Measurements from ENCODE around the gene KDM3A.
"Not testable (repeated sequence)": the region's sequence is repeated elsewhere in the genome, so short reads cannot be mapped to it uniquely, and the experiment has no call there.

KDM3A gene

DNA sequence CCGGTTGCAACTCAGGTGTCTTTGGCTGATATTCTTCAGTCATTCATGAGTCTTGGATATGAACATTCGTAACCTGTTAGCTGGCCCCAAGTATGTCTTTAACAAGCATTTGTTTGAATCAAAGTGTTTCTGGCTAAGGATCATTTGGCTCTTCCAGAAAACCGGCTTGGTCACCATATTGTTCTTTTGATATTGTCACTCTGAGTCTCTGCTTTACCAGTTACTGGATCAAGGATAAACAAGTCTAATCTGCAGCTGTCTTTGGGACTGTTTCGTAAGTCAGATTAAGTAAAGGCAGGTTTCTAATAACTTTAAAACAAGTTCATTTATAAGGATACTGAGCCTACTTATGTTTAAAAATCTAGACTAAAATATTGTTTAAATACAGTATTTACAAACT, 49.1 kb downstream of the KDM3A start:
- no peak for TF ChIP-seq CTCF (IDR thresholded peaks at IDR 0.05; ENCODE audit: low read depth, low read length)
- in situ Hi-C loops (cut with HindIII; ENCODE audit: low sequenced_read_pairs) = no loop called here
- no peak for DNase-seq (ENCODE audit: low read depth, low spot score)
- H3K4me3 ChIP-seq (ENCODE audit: low read depth, low read length) = no peak overlapping the region

GRCh38 chr2:86491088-86491487, 49.9 kb downstream of the KDM3A start:
- no peak for TF ChIP-seq CTCF (IDR thresholded peaks at IDR 0.05; ENCODE audit: low read depth, low read length)
- H3K4me3 ChIP-seq (ENCODE audit: low read depth, low read length) = no peak overlapping the region
- DNase-seq (ENCODE audit: low read depth, low spot score) = no peak
- in situ Hi-C loops (cut with HindIII; ENCODE audit: low sequenced_read_pairs) = no loop called here

DNA sequence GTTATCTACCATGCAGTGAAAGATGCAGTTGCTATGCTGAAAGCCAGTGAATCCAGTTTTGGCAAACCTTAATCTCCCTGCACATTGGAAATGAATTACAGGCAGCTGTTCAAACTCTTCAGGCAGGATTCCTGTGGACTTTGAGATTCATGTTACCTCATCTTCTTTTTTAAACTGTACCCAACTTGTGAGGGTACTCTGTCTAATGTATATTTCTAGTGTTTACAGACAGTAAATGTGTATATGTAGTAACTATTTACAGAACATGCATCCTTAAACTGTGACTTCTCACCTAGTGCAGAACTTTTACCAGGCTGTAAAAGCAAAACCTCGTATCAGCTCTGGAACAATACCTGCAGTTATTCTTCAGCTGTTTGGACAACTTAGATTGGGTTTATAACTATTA, 50.9 kb downstream of the KDM3A start:
- TF ChIP-seq CTCF (IDR thresholded peaks at IDR 0.05; ENCODE audit: low read depth, low read length) = no peak
- in situ Hi-C loops (cut with HindIII; ENCODE audit: low sequenced_read_pairs) = no loop called here
- no peak for DNase-seq (ENCODE audit: low read depth, low spot score)
- H3K4me3 ChIP-seq (ENCODE audit: low read depth, low read length) = no peak overlapping the region

DNA sequence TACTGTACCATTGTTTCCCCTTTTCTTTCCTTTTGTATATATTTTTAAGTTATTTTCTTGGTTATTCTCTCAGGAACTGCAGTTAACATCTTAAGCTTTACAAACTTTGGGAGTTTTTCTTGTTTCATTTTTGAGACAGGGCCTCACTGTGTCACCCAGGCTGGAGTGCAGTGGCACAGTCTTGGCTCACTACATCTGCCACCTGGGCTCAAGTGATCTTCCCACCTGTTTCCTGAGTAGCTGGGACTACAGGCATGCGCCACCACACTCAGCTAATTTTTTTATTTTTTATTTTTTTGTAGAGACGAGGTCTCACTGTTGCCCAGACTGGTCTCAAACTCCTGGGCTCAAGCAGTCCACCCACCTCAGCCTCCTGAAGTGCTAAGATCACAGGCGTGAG, 55.2 kb downstream of the KDM3A start:
- in situ Hi-C loops (cut with HindIII; ENCODE audit: low sequenced_read_pairs); H3K4me3 ChIP-seq (ENCODE audit: low read depth, low read length); DNase-seq (ENCODE audit: low read depth, low spot score): not testable (repeated sequence)

GRCh38 chr2:86498468-86499260, 57.5 kb downstream of the KDM3A start:
- DNase-seq (ENCODE audit: low read depth, low spot score) = no peak
- no peak for TF ChIP-seq CTCF (IDR thresholded peaks at IDR 0.05; ENCODE audit: low read depth, low read length)
- in situ Hi-C loops (cut with HindIII; ENCODE audit: low sequenced_read_pairs) = no loop called here
- no peak overlapping the region for H3K4me3 ChIP-seq (ENCODE audit: low read depth, low read length)

DNA sequence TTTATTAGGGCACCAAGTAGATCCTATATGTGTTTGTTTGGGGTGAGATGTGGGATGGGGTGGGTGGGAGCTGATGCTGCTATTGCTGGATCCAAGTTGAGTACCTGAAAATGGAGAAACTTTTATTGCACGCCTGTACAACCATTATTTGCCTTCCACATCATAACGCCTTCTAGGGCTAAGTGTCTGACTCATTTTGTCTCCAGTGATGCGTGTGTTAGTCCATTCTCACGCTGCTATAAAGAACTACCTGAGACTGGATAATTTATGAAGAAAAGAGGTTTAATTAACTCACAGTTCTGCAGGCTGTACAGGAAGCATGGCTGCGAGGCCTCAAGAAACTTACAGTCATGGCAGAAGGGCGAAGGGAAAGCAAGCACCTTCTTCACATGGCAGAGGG, 58.2 kb downstream of the KDM3A start:
- in situ Hi-C loops (cut with HindIII; ENCODE audit: low sequenced_read_pairs) = no loop called here
- no peak overlapping the region for H3K4me3 ChIP-seq (ENCODE audit: low read depth, low read length)
- TF ChIP-seq CTCF (IDR thresholded peaks at IDR 0.05; ENCODE audit: low read depth, low read length) = no peak
- no peak for DNase-seq (ENCODE audit: low read depth, low spot score)

DNA sequence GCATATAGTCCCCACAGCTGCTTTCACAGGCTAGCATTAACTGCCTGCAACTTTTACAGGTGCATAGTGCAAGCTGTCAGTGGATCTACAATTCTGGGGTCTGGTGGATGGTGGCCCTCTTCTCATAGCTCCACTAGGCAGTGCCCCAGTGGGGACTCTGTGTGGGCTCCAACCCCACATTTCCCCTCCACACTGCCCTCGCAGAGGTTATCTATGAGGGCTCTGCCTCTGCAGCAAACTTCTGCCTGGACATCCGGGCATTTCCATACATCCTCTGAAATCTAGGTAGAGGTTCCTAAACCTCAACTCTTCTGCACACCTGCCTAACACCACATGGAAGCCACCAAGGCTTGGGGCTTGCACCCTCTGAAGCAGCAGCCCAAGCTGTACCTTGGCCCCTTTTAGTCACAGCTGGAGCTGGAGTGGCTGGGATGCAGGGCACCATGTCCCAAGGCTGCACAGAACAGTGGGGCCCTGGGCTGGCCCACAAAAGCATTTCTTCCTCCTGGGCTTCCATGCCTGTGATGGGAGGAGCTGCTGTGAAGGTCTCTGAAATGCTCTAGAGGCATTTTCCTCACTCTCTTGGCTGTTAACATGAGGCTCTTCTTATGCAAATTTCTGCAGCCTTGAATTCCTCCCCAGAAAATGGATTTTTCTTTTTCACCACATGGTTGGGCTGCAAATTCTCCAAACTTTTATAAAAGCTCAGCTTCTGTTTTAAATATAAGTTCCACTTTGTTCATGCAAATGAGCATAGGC, 59.3 kb downstream of the KDM3A start:
- no peak overlapping the region for H3K4me3 ChIP-seq (ENCODE audit: low read depth, low read length)
- no peak for DNase-seq (ENCODE audit: low read depth, low spot score)
- in situ Hi-C loops (cut with HindIII; ENCODE audit: low sequenced_read_pairs) = no loop called here
- TF ChIP-seq CTCF (IDR thresholded peaks at IDR 0.05; ENCODE audit: low read depth, low read length) = no peak

Data from astrocyte of the spinal cord (primary cell).